Keratinocyte (primary cell): ENCODE results near the gene ACAT2.

Source experiments
- CTCF ChIP-seq, 3 experiments: IDR thresholded peaks in 1 of 3; conservative IDR thresholded peaks in 1 of 3; optimal IDR thresholded peaks in 1 of 3; 2 replicates in 2 of 3; 3 replicates in 1 of 3; pipeline versions ENCODE3 to v1.5.1; 2011; ENCODE audit warnings: low read length in 3 of 3, mild to moderate bottlenecking in 3 of 3, moderate library complexity in 2 of 3, control low read depth in 1 of 3, inconsistent platforms in 1 of 3; ENCODE audit not compliant: insufficient read depth in 2 of 3; ENCODE audit errors: extremely low read depth in 1 of 3
- EZH2 ChIP-seq: IDR thresholded peaks from one replicate; pipeline ENCODE4 v1.6.1; 2012; ENCODE audit warnings: inconsistent platforms, mild to moderate bottlenecking, low read length, moderate library complexity

GRCh38 chr6:159724778-159725177 lies 37.1 kb upstream of the ACAT2 start:
- TF ChIP-seq CTCF (optimal IDR thresholded peaks at IDR 0.05 in 1 of 3, IDR thresholded peaks at IDR 0.05 in 1 of 3, conservative IDR thresholded peaks at IDR 0.05 in 1 of 3; ENCODE audit: extremely low read depth in 1 of 3, insufficient read depth in 2 of 3, low read length in 3 of 3), result no peak
- no peak for TF ChIP-seq EZH2
